GM18502 (cell line): Measurements from ENCODE around the gene CD276.

Experiments used
- ATAC-seq: cut with Tn5 transposase; IDR thresholded peaks from one replicate; pipeline ENCODE4 v1.9.1; 2021; ENCODE audit warnings: mild to moderate bottlenecking; ENCODE audit not compliant: unreplicated experiment, poor library complexity

Gene CD276

DNA sequence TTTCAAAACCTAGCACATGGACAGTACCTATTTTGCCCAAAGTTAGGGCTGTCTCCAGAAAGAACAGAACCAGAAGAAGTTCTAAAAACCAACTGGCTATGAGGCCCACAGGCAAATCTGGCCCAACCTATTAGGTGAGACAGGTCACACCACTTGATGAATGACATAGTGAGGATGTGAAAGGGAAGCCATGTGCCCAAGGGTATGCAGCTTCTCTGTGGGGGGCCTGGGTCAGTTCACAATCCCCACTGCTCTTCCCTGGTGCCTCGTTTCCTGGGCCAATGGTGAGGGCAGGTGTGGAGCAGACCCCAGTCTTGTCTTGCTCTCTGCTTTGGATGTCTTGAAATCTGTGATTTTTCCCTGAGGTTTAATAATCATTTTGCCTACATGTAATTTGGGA lies 60.1 kb downstream of the CD276 start:
- ATAC-seq: no peak

DNA sequence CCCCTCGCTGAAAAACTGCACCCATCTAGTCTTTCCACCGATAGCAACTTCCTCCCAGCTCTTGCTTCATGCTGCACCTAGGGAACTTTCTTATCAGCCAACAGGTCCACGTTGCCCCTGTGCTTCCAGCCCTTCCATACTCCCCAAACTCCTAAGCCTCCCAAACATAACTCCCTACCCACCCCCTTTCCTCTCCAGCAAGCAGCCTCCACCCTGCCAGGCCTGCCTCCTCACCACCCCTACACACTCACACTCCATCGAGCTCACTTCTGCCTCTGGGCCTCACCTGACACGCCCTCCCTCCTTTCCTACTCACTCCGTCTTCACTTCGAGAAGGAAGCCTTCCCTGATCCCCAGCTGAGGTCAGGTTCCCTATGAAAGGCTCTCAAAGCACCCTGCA lies 60.9 kb downstream of the CD276 start:
- no peak for ATAC-seq

DNA sequence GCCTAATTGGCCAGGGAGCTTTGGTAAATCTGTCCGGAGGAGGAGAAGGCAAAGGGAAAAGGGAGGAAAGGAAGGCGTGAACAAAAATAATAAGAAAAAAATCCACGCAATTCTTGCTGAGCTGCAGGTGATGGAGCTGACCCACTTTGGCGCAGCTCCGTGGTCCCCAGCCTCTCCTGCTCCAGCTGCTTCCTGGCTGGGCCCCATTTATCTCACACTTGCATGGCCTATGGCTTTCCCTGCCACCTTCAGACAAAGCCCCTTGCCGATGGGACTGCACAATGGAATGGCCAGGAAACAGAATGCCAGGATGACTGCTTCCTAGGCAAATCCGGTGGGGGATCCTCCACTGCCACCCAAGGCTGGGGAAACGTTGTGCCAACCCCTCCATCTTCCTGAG lies 62.1 kb downstream of the CD276 start:
- ATAC-seq: no peak

DNA sequence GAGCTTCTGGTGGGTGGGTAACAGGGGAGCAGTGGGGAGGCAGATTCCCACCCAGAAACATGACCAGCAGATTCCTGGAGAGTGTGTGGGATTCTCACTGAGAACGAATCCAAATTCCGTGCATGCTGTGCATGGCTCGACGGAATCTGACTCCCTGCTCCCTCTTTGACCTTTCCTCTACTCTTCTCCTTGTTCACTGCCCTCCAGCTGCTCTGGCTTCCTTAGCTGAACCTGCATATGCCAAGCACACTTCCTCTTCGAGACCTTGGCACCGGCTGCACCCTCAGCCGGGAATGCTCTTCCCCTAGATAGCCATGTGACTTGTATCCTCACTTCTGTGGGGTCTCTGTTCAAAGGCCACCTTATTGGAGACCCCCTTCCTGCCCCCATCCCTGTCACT lies 62.7 kb downstream of the CD276 start:
- no peak for ATAC-seq

GRCh38 chr15:73747847-73748590 lies 63.8 kb downstream of the CD276 start:
- ATAC-seq: no peak

GRCh38 chr15:73748730-73749129 lies 64.5 kb downstream of the CD276 start:
- ATAC-seq: no peak

- no peak for ATAC-seq
Measured at GRCh38 chr15:73749533-73749932, 65.3 kb downstream of the CD276 start.

DNA sequence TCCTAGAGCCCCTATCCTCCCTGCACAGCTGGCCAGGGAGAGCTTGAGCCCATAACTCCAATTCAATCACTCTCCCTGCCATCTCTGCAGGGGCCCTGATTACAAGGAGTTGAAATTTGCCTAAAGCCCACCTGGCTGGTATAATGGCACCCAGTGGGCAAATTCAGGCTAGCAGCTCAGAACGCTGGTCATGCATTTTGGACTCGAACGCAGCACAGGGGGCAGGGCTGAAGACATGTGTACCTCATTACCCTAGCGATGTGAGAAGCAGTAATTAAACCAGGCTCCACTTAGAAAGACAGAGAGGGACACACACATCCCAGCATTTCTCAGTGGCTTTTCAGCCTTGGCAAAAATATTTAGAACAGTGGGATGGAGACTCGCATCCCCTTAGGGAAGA lies 65.8 kb downstream of the CD276 start:
- no peak for ATAC-seq

GRCh38 chr15:73750438-73750837 lies 66.3 kb downstream of the CD276 start:
- ATAC-seq: no peak

DNA sequence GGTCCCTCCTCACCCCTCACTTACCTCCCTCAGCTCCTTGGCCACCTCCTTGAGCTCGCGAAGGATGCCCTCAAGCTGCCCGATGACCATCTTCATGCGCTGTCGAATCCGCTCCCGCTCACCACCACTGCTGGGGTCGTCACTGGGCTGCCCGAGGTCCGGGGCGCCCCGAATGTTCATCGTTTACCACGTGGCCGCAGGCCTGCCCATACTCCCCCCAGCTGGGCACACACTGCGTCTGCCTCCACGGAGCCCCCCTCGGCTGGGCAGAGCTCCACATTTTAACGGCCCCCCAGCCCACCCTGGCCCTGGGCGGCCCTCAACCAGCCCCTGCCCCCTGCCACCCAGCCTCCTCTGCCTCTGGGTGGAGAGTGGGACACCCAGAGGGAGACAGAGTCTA lies 66.8 kb downstream of the CD276 start:
- no peak for ATAC-seq

GRCh38 chr15:73751511-73751898 lies 67.3 kb downstream of the CD276 start:
- ATAC-seq: no peak

DNA sequence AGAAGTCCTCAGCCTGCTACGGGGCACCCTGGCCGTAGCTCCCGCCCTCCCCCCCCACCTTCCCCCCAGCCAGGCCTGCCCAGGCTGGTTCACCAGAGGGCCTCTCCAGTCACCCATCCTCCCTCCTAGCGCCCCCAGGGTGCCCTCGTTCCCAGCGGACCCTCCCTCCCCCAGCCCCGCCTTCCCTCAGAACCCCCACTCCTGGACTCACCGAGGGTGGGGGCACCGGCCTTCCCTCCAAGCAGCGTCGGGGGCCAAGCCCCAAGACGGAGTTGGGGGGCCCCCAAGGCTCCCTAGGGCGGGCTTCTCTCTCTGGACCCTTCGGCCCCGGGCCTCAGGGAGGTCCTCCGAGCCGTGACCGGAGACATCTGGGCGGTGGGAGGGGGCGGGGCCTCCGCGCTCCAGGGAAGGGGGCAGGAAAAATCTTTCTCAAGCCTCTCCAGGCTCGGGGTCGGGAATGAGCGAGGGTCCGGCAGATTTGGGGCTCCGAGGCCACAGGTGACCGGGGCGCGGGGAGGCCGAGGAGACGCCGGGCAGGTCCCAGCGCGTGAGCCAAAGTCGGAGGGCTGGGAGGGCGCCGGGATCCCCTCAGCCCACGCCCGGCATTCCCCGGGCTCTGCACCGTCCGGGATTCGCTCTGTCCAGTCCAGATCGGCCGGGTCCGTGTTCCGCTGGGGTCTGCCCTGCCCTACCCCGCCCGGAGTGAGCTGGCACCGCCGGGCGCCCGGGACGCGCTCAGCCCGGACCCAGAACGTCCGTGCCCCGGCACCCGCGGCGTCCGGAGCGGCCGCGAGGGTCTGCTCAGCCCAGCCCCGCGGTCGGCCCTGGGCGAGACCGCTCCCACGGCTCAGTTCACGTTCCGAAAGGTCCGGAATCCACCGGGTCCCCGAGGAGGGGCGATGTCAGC lies 68.0 kb downstream of the CD276 start:
- no peak for ATAC-seq

GRCh38 chr15:73752806-73753193 lies 68.6 kb downstream of the CD276 start:
- no peak for ATAC-seq

GRCh38 chr15:73753250-73754130 lies 69.3 kb downstream of the CD276 start, which contains the start of gene INSYN1:
TSS of gene INSYN1 (minus strand) at chr15:73753351. CDS start at chr15:73751130, 2,221 bp downstream.
- ATAC-seq: no peak

GRCh38 chr15:73754461-73754860 lies 70.3 kb downstream of the CD276 start:
- no peak for ATAC-seq

DNA sequence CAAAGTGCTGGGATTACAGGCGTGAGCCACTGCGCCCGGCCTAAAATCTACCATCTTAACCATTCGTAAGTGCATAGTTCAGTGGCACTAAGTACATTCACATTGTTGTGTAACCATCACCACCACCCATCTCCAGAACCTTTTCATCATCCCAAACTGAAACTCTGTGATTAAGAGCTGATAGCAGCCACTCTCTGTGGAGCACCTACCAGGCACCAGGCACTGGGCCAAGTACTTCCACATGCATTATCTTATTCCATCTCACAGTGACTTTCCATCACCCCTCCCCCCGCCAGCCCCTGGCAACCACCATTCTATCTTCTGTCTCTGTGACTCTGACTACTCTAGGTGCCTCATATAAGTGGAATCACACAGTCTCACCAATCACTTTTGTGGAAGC lies 71.3 kb downstream of the CD276 start:
- ATAC-seq: no peak

DNA sequence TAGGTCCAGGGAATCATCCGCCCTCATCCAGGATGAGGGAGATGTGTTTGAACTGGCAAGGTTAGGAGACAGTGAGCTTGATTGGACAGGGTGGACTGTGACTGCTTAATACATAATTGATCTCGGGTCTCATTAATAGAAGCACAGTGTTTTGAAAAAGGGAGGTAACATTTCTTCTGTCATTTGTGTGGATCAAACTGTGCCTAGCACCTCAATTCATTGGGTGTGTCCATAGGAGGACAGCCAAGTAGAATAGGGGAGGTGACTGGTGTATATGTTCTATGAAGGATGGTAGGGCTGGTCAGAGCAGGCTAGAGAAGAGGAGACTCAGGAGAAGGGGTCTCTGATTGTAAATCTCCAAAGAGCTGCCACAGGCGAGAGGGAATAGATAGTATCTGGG lies 71.8 kb downstream of the CD276 start:
- no peak for ATAC-seq

DNA sequence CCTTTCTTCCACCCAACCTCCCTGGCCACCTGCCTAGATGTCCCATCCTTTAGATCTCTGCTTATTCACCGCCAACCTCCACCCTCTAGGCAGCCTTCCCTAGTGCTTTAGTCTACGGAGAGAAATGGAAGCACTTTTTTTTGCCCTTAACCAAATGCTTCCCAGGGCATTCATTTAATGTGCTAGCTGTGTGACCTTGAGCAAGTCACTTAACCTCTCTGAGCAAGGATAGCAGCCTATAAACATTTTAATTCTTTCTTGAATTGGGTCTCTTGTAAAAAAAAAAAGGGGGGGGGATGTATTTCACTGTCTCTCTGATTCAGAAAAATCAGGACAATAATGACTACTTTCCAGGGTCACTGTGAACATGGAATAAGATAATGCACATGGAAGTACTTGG lies 72.2 kb downstream of the CD276 start:
- no peak for ATAC-seq

DNA sequence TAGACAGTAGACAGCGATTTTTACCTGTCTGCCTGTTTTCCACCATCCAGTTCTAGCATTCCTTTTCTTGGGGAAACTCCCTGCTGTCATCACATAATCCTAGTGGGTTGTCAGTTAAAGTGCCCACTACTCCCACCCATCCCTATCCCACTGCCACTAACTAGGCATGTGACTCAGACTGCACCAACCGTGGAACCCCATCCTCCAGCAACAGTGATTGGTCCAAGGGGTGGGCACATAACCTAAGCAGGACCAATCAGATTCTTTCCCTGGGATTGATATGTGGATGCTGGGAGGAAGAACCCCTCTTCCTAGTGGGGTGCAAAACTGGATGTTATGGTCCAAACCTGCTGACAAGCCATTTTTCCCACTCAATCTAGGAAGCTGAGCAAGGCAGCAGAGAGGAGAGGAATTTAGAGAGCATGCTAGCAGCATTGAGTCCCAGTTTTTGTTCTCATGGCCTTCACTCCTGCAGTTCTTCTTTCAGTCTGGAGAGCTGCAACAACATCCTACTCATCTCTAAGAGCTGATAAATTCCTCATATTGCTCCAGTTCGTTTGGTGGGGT lies 72.8 kb downstream of the CD276 start:
- no peak for ATAC-seq

- no peak for ATAC-seq
Measured at GRCh38 chr15:73757571-73757970, 73.4 kb downstream of the CD276 start.
